Measurements from ENCODE around the gene LRP1B.

GRCh38 chr2:141703501-141703900 is 427.3 kb downstream of the LRP1B start:
- TF ChIP-seq CTCF (IDR thresholded peaks at IDR 0.05 in 4 of 5, conservative IDR thresholded peaks at IDR 0.05 in 1 of 5): no peak
- no peak for TF ChIP-seq POLR2A (IDR thresholded peaks at IDR 0.05)
